NCI-H2171 (cell line): Measurements from ENCODE around the gene PPP1R26.

Experiments used
- DNase-seq: peaks from one replicate; lab custom pipeline; 2025; lab: John Stamatoyannopoulos, UW

The PPP1R26 gene

DNA sequence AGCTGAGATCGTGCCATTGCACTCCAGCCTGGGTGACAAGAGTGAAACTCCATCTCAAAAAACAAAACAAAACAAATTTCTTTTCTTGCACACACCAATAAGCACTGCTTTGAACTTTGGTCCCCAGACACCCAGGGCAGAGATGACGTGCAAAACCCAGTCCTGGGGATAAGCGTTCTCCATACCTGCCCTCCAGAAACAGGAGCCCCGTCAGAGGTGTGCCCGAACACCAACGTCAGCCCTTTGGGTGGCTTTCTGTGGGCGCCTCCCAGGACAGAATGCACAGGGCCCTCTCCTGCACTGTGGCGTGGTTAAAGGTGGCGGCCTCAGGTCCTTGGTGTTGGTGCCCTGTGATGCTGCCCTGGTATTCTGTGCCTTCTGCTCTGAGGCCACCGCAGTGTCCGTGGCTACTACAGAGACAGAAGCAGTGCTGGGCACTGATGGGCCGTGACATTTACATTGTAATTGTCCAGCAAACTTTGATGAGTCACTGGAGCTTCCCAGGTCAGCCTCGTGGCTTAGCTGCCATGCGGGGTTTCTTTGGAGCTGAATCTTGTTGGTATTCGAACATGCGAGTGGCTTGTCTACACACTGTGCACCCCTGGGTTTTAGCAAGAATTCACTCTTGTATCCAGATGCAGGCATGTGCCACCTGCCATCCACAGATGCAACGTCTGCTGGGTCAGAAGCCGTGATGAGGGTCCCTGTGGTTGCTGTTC lies 9.8 kb downstream of the PPP1R26 start:
- DNase-seq, result no peak

DNA sequence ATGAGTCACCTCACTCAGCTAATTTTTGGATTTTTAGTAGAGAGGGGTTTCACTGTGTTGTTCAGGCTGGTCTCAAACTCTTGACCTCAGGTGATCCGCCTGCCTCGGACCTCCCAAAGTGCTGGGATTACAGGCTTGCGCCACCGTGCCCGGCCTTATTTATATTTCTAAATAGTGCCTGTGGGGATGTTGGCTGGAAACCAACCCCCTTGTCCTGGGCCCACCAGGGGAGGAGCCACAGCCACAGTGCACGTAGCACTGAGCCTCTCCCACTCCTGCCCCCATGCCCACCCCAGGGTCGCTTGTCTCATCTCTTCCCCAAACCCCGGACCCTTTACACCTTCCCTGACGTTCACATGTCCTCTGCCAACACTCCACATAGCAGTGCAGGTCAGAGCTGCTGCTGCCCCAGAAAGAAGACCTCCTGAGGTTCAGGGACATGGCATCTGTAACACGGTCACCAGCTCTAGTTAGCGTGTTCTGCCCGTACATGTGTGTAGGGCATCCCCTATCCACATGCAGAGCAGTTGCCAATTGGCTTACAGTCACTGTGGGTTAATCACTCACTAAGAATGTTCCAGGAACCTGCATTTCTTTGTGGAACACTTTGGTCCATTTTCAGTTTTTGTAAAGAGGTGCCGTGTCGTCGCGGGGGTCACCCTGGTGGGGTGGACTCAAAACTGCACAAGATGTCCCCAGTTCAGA lies 10.7 kb downstream of the PPP1R26 start:
- DNase-seq, result no peak

DNA sequence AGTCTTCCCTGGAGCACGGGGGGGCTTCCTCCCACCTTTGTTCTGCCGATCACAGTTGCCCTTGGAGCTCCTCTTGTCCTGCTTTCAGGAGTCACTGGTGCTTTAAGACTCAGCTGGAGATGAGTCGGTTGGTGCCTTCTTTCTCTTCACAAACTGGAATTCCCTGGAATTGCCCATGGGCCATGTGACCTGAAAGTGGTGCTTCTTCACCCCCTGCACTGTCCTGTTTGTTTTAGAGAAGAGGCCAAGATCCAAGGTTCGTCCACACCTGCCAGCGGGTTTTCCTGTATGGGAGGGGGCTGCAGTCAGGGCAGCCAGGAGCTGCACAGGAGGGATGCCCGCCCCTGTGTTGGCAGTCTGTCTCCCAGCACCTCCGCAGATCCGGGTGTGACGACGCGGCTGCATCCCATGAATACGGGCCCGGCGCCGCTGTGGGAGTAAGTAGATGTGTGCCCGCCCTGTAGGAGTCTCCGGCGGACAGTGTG lies 11.4 kb downstream of the PPP1R26 start:
- no peak for DNase-seq

DNA sequence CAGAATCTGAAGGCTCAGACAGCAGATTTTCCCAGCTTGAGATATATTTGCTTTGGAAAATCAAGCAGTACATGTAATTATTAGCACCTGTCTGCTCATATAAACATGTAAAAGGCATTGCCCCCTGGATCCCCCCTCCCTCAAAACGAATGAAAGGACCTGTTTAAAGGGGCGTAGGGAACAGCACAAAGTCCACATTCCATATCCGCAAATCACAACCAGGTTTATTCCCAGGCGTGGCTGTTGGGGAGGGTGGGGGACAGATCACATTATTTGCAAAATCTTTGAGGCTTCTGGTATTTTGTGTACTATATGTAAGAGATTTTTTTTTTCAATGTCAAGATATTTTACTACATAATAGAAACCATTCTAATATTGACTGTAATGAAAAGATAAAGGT lies 12.2 kb downstream of the PPP1R26 start:
- DNase-seq, result no peak

DNA sequence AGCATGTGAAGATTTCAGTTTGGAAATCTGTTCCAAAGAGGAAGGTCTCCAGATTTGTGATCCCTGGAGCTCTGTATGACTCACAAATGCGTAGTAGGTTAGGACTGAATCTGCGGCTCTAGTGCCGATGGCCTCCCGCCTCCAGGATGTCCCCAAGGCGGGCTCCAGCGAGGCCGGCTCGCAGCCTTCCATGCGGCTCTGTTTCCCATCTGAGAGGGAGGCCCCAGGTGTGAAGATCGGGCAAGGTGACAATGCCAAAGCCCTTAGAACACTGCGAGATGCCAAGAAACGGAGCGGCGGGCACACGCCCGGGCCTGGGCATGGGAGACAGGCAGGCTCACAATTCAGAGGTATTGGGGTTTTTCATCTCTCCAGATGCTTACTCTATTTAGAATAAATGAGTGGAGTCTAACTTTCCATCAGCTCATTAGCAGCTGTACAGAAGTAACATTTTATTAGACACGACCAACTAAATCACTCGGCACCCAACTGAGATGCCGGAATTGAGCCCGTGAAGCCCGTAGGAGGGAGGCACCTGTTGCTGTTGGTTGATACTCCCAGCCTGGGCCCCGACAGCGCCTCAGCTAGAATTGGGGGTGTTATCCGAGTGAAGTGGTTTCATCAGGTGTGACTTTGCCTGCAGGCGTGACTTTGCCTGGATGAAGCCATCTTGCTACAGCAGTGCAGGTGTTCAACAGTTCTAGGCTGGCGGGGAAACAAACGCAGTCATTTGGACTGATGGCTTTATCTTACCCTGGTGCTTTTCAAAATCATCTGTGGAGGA lies 13.5 kb downstream of the PPP1R26 start:
- DNase-seq, result no peak

DNA sequence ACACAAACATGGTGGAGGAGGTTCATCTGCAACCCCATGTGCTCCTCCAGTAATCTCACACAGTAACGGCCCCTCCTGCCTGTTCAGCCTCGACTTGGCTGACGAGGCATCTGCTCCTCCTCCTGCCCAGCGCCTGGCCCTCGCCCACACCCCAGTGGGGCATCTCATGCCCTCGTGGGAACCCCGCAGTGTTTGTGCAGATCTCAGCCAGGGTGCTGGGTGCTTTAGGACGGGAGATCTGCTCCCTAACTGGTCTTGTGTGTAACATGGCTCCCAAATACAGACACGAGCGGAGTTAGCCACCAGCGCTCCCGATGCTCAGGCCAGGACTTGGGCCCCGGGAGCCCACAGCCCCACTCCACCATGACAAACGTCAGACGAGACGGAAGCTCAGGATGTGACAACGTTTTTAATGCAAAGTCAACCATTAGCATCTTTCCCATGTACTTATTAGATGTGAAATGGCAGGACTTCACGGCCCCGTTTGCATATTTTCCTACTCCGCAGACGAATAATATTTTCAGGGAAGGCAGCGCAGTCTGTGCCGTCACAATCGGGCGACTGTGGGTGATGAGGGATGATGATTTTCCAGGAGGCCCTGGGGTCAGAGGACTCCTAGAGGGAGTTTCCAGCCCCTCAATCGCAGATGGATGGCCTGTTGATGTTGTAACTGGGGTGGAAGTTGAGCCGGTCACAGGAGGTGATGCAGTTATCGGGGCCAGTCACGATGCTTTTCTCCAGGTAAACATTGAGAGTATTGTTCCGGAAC lies 15.4 kb downstream of the PPP1R26 start:
- no peak for DNase-seq

DNA sequence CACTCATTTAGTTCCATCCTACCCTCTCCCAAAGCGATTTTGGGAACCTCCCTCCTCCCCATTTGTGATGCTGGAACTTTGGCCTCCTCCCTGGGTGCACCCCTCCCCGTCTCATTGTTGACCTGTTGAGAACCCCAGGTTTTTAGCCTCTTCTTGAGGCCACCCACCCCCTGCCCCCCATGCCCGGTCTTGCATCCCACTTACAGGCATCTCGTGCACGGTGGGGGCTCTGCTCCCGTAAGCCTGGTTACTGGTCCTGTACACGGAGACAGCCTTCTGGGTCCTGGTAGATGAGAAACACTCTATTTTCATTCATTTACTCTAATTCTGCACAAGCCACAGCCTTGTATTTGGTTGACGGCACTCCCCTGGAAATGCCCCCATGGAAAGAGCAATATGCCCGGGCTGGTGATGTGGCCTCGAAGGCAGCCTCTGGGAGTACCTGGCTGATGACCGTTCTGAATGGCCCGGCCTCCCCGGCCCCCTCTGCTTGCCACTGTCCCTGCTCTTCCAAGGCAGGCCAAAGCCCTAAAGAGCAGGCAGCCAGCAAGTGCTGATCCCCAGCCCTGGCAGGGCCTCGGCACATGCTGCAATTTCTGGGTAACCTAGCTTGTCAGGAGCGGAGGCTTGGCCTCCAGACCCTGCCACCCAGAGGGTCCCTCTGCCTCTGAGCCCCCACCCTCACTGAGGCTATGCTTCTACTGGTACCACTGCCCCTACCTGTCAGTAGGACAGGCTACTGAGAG lies 19.0 kb downstream of the PPP1R26 start:
- no peak for DNase-seq

DNA sequence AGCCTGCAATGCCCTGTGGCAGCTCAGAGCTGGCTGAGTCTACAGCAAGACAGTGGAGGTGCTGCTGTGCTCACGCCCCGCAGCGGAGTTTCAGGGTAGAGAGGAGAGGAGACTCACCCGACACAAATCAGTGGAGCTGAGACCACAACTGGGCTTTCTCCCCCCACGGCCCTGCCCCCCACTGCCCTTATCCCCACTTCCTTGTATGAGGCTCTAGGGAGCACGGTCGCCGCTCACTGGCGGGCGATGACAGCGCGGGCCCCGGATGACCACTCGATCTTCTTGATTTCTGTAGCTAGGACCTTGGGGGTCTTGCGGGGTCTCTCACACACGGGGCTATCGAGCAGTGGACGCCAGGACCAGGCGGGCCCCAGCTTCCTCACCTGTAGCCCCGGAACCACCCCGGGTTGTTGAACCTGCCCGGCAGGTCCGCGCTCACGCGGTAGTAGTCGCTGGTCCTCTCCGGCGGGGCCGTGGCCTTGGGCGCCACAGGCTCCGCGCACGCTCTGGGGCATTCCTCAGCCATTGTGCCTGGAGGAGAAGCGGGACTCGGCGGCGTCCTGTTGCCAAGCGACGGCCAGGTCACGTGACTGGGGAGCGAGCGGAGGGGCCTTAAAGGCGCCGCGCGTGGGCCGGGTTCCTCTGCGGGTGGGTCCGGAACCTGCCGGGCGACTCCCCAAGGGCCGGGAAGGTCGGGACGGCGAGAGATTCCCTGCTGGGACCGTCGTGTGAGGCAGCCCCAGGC lies 19.9 kb downstream of the PPP1R26 start:
- DNase-seq, result peak; percentile 89

DNA sequence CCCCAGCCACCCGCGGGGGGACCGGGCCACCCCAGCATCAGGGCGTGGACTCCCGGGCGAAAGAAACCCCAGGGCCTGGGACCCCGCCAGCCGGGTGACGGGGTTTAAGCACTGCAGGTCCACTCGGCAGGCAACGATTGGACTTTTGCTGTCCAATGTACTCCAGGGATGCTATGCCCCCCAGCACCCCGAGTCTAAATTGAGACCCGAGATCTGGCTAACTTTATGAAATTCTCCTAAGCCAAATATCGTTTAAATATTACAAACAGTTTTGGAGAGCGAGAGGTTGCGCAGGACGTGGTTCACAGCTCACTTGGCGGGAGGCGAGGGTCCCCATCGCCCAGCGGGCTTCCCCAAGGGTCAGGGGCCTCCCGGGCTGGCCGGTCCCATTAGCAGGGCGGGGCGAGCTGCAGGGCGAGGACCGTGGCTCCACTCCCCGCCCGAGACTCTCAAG lies 20.5 kb downstream of the PPP1R26 start:
- no peak for DNase-seq

DNA sequence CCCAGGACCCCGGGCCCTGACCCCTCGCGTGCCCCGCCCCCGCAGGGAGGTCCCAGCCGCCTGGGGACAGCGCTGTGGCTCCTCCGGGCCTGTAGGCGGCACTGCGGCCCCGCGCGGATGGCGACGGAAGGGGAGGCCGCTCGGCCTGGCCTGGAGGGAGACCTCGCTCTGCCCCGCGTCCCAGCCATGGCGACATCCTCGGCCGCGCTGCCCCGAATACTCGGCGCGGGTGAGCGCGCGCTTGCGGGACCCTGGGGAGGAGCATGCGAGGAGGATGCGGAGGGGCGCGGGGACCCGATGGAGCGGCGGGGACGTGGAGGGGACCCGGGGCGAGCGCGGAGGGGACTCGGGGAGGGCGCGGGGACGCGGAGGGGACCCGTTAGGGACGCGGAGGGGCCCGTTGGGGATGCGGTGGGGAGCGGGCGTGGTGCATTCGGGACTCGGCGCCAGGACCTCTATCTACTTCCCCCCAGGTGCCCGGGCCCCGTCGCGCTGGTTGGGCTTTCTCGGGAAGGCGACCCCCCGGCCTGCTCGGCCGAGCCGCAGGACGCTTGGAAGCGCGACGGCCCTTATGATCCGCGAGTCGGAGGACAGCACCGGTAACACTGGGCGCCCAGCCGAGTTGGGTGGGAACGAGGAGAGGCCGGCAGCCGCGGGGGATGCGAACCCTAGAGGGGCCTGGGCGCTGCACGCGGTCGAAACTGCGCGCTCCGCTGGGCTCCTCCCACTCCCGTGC lies 21.1 kb downstream of the PPP1R26 start, which contains the start of gene MRPS2:
TSS of gene MRPS2 (plus strand) at position 158 of the 736 bp plus-strand sequence. CDS start at position 187, 29 bp downstream.
- peak; percentile 85 for DNase-seq

DNA sequence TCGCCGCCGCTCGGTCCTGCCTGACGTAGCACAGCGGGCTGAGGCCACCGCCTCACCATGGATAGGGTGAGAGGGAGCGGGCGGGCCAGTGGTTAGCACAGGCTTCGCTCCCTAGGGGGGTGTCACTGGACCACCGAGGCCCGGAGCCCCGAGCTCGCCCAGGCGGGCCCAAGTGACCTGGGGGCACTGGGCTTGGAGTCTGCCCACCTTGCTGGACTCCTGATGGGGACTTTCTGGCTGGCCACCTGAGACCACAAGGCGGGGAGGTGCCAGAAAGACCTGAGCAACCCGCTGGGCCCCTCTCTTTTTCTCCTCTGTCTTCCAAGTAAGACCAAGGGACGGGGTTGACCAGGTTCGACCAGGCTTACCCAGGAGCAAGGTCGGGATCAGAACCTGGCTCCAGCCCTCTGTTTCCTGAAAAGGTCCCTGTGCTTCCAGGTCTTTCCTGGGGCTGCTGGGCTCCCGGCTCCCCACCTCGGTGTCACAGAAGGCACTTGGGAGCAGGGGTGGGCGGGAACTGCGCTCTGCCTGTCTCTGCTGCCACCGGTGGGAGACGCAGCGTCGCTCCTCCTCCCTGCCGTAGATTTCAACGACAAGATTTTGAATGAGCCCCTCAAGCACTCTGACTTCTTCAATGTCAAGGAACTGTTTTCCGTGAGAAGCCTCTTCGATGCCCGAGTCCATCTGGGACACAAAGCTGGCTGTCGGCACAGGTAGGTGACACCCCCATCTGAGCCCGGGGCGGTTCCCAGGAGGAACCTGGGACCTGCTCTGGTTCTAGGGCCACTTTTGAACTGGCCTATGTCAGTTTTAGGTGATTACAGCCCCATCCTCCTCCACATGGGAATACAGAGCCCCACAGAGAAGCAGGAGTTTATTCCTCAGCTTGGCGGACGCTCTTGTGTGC lies 21.9 kb downstream of the PPP1R26 start:
- no peak for DNase-seq

DNA sequence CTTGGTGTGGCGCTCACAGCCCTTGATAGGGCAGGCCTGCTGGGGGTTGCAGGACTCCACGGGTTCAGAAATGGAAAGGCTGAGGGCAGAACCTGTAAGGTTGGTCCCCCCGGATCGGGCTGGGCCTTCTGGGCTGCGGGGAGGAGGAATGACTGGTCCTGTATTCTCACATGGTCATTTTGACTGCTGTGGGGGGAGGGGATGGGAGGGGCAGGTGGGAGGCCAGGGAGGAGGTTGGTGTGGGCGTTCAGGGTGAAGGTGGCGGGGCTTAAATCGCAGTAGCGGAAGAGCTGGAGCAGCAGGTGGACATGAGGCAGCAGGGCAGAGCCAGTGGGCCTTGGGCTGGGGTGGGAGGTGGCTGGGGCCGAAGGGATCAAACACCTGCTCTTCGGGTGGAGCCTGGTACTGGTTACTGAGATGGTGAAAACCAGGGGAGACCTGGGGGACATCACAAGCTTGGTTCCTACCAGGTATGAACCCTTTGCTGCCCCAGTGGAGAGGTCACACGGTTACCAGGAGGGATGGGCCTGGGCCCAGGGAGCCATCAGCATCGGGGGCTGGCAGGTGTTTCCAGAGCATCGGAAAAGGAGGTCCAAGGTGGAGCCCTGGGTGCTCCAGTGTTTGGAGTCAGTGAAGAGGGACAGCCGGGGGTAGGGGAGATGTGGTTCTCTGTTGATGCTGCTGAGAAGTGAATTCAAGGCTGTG lies 22.7 kb downstream of the PPP1R26 start:
- no peak for DNase-seq

DNA sequence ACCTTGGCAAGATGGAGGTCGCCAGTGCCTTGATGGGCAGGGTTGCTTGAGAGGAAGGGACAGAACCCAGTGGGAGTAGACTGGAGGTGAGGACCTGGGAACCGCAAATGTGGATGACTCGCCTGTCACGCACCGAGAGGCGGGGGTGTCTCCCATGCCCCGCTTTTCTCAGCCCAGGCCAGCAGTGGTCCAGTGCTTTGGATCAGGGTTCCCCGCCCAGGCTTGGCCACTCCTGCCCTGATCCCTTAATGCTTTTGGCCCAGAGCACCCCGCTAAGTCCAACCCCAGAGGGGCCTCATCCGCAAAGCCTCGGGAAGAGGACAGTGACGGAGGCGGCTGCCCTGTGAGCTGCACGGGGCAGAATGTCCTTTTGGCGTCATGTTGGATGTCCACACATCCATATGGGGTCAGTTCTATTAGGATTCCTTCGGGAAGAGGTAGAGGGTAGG lies 23.3 kb downstream of the PPP1R26 start:
- no peak for DNase-seq

DNA sequence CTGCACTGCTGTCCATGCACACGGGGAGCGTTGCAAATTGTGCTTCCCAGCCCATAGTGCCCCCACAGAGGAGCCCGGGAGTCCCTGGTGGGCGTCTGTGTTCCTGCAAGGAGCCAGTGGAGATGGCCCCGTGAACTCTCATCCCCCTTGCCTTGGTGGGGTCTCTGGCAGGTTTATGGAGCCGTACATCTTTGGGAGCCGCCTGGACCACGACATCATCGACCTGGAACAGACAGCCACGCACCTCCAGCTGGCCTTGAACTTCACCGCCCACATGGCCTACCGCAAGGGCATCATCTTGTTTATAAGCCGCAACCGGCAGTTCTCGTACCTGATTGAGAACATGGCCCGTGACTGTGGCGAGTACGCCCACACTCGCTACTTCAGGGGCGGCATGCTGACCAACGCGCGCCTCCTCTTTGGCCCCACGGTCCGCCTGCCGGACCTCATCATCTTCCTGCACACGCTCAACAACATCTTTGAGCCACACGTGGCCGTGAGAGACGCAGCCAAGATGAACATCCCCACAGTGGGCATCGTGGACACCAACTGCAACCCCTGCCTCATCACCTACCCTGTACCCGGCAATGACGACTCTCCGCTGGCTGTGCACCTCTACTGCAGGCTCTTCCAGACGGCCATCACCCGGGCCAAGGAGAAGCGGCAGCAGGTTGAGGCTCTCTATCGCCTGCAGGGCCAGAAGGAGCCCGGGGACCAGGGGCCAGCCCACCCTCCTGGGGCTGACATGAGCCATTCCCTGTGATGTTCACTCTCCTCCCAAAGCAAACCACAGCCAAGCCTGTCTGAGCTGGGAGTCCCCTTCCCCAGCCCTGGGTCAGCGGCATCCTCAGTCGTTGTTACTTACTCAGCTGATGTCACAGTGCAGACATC lies 24.0 kb downstream of the PPP1R26 start:
- no peak for DNase-seq

DNA sequence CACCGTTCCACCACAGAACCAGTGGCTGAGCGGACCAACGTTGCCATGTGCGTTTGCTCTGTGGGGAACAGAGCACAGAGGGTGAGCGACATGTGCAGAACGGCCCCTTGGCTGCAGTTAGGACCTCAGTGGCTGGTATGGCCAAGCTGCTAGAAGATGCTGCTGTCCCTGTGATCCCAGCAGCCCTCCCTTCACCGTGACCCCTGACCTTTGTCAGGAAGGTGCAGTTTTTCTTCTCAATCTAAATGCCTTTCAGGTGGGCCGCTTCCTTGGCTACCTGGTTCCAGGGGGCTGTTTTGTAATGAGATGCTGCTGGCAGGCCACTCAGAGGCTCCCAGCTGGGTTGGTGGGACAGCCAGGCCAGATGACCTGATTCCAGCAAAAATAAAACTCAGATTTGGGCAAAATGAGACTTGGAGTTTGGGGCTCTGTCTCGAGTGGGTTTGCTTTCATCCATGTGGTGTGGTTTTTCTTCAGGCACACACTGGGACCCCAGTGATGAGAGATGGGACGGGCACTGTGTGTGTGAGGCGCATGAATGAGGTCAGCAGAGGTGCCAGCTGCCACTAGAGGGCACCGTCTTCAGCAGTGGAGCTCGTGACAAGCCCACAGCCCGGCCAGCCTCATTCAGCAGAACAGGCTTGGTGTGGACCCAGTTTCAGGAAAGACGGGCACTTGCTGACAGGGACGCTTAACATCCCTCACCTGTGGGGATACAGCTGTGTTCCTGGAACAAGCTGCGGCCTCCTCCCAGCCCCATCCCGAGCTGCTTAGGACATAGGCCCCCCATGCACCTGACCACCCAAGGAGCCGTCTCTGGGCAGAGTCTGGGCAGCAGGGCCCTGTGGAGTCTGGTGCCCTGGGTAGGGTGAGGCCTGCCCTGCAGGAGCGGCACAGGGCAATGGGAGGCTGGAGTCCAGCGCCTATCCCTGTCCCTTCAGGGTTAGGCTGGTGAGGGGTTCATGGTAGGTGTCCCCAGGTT lies 25.0 kb downstream of the PPP1R26 start:
- DNase-seq, result peak; percentile 48
